NCI-H187 (cell line): Measurements from ENCODE around the gene CLMN.
A peak's percentile ranks its signal among the peaks of the same experiment; 100 is the strongest.

Experiments
- DNase-seq, 2 experiments: peaks; one replicate each; lab custom pipeline; 2025; lab: John Stamatoyannopoulos, UW

Gene CLMN, protein sequence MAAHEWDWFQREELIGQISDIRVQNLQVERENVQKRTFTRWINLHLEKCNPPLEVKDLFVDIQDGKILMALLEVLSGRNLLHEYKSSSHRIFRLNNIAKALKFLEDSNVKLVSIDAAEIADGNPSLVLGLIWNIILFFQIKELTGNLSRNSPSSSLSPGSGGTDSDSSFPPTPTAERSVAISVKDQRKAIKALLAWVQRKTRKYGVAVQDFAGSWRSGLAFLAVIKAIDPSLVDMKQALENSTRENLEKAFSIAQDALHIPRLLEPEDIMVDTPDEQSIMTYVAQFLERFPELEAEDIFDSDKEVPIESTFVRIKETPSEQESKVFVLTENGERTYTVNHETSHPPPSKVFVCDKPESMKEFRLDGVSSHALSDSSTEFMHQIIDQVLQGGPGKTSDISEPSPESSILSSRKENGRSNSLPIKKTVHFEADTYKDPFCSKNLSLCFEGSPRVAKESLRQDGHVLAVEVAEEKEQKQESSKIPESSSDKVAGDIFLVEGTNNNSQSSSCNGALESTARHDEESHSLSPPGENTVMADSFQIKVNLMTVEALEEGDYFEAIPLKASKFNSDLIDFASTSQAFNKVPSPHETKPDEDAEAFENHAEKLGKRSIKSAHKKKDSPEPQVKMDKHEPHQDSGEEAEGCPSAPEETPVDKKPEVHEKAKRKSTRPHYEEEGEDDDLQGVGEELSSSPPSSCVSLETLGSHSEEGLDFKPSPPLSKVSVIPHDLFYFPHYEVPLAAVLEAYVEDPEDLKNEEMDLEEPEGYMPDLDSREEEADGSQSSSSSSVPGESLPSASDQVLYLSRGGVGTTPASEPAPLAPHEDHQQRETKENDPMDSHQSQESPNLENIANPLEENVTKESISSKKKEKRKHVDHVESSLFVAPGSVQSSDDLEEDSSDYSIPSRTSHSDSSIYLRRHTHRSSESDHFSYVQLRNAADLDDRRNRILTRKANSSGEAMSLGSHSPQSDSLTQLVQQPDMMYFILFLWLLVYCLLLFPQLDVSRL

DNA sequence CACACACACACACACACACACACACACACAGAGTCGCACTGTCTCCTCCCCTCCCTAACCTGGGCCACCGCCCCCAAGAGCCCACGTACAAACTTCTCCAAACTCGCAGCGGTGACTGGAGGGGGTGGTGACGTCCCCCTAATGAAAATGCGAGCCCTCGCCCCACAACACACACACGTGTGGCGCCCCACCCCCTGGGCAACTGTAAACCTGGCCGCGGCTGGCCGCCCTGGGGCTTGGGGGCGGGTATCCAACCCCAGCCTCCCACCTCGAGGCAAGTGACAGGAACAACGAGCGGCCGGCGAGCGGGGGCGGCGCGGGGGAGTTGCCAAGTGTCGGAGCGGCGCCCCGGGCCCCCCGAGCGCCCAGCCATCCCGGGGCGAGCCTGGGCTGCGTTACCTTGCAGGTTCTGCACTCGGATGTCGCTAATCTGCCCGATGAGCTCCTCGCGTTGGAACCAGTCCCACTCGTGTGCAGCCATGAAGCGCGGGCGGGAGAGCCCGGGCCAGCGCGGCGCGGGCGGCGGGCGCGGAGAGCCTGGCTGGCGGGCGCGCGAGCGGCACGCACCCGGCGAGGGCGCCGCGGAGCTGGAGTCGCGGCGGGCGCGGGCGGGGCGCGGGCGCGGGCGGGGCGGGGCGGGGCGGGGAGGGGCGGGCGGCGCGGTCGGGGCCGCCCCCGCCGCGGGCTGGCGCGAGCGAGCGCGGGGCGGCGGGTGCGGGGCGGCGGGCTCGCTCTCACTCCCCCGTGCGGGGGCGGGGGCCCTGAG, at the start of gene CLMN:
TSS of gene CLMN (minus strand) at position 597 of the 766 bp plus-strand sequence. CDS start at position 481, 116 bp downstream.
- peak in 1 of 2 experiments; percentile 36 for DNase-seq

DNA sequence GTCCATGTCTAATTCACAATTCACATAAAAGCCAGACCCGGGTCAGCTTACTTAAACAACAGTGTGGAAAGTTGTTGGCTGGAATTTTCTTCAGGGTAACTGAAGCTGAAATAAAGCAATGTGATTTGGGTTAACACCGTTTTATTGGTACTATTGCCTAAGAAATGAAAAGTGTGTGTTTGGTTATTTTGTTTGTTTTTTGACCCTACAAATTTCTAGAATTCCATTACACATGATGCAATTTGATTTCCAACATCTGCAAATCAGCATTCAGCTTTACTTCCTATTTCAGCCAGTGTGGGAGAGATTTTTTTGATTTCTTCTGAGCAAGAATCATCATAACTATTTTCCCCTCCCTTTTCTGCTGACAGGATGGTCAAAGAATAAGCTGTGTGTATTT, 45.7 kb upstream of the CLMN start:
- no peak for DNase-seq

DNA sequence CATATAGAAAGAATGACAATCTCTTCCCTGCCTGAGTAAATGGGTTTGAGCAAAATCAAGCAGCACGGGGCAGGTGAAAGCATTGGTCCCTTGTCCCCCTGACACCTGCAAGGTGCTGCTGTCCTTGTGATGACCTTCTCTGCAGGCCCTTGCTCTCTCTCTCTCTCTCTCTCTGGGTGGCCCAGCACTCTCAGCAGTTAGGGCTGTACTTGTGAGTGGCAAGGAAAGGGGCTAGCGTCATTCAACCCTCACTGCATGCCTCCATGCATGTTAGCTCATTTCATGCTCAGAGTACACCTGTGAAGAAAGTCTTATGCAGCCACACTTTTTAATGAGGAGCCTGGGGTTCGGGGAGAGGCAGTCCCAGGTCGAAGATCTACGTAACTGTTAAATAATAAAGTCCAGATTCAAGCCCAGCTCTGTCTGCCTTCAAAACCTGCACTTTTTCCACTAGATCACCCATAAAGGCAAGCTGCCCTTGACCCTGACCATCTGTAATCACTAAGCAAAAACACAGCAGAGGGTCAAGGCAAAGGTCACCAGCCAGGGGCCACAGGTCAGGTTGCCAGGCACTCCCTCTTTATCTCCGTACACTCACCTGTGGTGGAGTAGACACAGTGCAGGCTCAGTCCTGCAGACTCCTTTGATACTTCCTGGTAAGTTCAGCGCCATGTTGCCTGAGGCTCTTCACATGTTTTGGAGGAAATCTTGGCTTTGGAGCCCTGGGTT, 44.9 kb upstream of the CLMN start:
- DNase-seq, result no peak

GRCh38 chr14:95363468-95363954, 43.8 kb upstream of the CLMN start:
- no peak for DNase-seq

DNA sequence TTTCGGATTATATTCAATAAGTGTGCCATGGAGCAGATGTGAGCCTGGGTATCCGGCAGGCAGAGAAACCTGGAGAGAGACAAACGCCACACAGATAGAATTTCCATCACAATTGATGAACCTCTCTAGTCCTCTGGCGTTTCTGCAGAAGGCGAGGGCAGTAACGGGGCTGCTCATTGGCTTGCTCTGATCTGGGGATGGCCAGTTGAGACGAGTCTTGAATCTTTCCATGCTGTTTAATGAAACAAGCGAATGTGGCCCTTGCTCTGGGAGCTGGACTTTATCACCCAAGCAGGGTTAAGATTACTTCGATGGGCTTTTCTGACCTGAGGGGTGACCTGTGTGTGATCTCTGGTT, 42.4 kb upstream of the CLMN start:
- no peak for DNase-seq

DNA sequence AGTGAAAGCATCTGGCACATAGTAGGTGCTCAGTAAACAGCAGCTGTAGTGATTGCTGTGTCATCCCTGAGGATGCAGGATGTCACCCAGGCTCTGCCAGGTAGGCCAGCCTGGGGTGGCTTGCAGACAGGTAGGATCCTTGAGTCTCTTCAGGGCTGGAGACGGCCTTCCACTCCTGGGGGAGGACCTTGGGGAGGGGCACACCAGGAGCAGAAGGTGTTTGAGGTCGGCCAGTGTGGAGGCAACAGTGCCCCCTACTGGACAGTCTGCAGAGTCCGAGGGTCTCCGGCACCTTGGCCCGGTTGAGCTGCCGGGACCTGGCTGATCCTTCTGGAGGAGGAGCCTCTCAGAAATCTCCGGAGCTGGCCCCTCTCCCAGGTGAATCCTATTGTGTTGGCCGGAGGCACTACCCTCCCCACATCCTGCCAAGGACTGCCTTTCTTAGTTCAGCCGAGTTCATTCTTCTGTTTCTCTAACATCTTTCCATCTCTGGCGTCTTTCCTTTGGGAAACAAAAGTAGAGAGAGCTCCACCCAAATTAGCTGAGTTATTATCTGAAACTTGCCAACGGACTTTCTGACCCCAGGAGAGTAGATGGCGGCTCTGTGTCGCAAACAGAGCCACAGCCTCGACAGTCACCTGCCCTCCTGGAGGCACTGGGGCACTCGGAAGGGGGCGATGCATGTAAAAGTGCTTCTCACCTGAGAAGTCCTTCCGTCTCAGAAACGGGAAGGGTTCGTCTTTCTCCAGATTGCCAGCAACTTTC, 41.8 kb upstream of the CLMN start:
- no peak for DNase-seq

GRCh38 chr14:95360828-95361227, 41.1 kb upstream of the CLMN start:
- DNase-seq, result no peak

DNA sequence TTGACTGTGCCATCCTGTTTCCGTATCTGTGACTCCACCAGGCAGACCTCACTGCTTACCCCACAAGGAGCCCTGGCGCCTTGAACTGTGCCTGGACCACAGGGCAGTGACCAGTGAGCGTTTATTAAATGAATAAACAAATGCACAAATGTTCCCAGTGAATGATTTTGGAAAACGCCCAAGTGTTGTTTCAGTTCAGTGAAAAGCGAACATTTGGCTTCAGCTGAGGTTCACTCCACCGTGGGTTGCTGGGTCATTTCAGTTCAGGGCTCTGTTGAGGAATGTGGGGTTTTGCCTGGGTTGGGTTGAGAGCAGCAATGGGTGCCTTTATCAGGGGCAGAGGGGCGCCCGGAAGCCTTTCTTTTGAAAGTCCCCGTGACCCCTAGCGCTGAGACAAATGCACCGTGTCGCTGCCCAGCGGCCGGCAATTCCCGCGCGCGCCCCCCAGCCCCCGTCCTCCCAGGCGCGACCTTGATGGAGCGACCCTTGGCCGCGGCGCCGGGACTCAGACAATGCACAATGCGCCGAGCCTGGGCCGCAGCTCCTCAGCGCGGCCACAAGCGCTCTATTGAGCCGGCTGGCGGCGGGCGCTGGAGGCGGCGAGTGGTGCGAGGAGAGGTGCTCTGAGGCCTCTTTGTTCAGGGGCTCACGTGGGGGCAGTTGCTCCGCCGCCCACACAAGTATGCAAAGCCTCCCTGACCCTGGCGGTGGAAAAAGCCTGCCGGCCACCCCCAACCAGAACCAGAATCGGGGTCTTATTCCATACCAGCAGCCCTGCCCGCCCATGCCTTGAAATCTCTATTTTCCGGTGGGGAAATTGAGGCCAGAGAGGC, 40.5 kb upstream of the CLMN start:
- DNase-seq, result no peak

GRCh38 chr14:95356245-95356869, 36.6 kb upstream of the CLMN start:
- DNase-seq, result no peak

DNA sequence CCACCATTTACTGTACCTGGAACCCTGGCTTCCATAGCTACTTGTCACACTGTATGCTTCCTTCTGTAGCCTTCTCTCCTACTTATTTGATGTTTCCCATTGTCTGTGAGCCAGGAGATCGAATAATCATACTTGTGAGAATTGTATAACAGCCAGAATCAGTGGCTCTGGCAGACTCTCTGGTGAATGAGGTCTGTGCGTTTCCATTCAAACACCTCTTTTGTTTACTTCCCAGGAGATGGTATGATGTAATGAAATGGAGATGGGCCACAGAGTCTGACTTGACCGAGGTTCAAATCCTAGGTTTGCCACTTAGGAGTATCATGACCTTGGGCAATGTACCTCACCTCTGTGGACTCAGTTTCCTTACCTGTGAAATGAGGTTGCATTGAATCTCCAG, 35.7 kb upstream of the CLMN start:
- DNase-seq, result no peak

GRCh38 chr14:95354834-95355233, 35.1 kb upstream of the CLMN start:
- DNase-seq, result no peak

- no peak for DNase-seq
These were observed 34.0 kb upstream of the CLMN start for GRCh38 chr14:95353664-95354063.

DNA sequence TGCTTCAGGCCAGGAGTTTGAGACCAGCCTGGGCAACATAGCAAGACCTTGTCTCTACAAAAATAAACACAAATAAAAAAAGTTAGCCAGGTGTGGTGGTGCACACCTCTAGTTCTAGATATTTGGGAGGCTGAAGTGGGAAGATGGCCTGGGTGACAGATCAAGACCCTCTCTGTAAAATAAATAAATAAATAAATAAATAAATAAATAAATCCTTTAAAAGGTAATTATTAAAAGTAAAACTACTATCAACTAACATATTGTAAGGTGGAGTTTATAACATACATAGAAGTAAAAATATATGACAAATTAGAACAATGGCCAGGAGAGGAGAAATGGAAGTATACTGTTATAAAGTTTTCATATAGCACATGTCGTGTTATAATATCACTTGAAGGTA, 33.3 kb upstream of the CLMN start:
- no peak for DNase-seq

GRCh38 chr14:95352481-95352880, 32.8 kb upstream of the CLMN start:
- no peak for DNase-seq

- DNase-seq, result no peak
These were observed 29.5 kb upstream of the CLMN start for GRCh38 chr14:95349241-95349640.

GRCh38 chr14:95348395-95349080, 28.8 kb upstream of the CLMN start:
- no peak for DNase-seq

- no peak for DNase-seq
These were observed 27.1 kb upstream of the CLMN start for GRCh38 chr14:95346820-95347219.

DNA sequence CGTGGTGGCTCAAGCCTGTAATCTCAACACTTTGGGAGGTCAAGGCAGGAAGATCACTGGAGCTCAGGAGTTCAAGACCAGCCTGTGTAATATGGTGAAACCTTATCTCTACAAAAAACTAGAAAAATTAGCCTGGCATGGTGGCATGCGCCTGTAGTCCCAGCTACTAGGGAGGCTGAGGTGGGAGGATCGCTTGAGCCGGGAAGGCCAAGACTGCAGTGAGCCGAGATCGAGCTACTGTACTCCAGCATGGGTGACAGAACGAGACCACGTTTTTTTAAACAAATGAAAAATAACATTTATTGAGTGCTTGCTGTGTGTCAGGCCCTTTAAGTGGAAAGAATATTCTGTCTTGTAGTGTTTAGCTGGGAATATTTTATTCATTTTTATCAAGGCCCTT, 26.6 kb upstream of the CLMN start:
- no peak for DNase-seq

GRCh38 chr14:95345032-95345431, 25.3 kb upstream of the CLMN start:
- no peak for DNase-seq
